Measurements from ENCODE around the gene FGFBP2.
"Not testable (repeated sequence)": the region's sequence is repeated elsewhere in the genome, so short reads cannot be mapped to it uniquely, and the experiment has no call there.

Gene FGFBP2

DNA sequence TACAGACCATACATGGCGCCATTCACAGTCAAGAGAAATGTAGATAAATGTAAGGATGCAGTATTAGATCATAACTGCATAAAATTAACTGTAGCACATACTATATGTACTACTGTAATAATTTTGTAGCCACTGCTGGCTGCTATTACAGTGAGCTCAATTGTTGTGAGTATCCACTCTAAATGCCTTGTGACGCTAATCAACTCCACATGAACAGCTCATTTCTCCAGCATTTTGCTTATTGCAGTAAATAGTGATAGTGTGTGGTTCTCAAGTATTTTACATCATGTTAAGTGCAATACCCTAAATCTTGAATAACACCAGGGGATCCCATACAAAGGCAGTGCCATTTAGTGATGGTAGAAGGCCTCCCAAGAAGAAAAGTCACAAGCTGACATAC lies 45.7 kb downstream of the FGFBP2 start:
- ChIA-PET POLR2A (ENCODE audit: low non-redundant PET) (no interaction called here), CTCF (interaction anchor here (0.7 kb wide), 1 partner anchor 26 kb away, joined by 3 read pairs; no protein-coding TSS in a partner anchor)
- no peak for DNase-seq (ENCODE audit: low spot score)

GRCh38 chr4:15916358-15916757 lies 46.6 kb downstream of the FGFBP2 start:
- peak overlapping the region; percentile 27; the same call in 1 of the 2 replicates for H3K27ac ChIP-seq
- CTCF ChIA-PET; DNase-seq (ENCODE audit: low spot score); POLR2A ChIA-PET (ENCODE audit: low non-redundant PET): not testable (repeated sequence)

More for the DNA sequence above, 45.7 kb downstream of the FGFBP2 start:
- no peak overlapping the region for H3K27ac ChIP-seq
- TF ChIP-seq, protein P1, sequence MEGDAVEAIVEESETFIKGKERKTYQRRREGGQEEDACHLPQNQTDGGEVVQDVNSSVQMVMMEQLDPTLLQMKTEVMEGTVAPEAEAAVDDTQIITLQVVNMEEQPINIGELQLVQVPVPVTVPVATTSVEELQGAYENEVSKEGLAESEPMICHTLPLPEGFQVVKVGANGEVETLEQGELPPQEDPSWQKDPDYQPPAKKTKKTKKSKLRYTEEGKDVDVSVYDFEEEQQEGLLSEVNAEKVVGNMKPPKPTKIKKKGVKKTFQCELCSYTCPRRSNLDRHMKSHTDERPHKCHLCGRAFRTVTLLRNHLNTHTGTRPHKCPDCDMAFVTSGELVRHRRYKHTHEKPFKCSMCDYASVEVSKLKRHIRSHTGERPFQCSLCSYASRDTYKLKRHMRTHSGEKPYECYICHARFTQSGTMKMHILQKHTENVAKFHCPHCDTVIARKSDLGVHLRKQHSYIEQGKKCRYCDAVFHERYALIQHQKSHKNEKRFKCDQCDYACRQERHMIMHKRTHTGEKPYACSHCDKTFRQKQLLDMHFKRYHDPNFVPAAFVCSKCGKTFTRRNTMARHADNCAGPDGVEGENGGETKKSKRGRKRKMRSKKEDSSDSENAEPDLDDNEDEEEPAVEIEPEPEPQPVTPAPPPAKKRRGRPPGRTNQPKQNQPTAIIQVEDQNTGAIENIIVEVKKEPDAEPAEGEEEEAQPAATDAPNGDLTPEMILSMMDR (conservative IDR thresholded peaks at IDR 0.05; ENCODE audit: low read depth): no peak

DNA sequence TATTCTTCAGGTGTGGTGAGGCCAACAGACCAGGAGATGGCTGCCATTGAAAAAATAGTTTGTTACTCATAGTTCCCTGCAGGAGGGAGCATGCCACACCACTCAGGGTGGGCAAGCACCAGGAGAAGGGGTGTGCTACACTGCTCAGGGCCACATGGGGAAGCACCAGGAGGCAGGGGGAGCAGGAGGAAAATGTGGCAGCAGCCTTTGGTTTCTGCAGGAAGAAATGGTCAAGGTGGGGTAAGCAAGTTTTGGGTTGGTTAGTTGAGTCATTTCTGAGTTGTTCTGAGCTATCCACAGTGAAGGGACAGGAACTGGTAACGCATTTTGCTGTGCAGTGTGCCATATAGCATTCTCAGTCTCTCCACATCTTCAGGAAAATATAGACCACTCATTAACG lies 48.2 kb downstream of the FGFBP2 start:
- ChIA-PET CTCF (no interaction called here), POLR2A (ENCODE audit: low non-redundant PET) (no interaction called here)
- DNase-seq (ENCODE audit: low spot score): no peak
- TF ChIP-seq, protein P1 (conservative IDR thresholded peaks at IDR 0.05; ENCODE audit: low read depth): no peak
- peak overlapping the region; percentile 83 for H3K27ac ChIP-seq

- no peak for DNase-seq (ENCODE audit: low spot score)
- POLR2A ChIA-PET (ENCODE audit: low non-redundant PET): no interaction called here
- peak overlapping the region; percentile 83 for H3K27ac ChIP-seq
- CTCF ChIA-PET: no interaction called here
- TF ChIP-seq, protein P1 (conservative IDR thresholded peaks at IDR 0.05; ENCODE audit: low read depth): no peak
Observed at GRCh38 chr4:15914291-15914690, 48.7 kb downstream of the FGFBP2 start.

DNA sequence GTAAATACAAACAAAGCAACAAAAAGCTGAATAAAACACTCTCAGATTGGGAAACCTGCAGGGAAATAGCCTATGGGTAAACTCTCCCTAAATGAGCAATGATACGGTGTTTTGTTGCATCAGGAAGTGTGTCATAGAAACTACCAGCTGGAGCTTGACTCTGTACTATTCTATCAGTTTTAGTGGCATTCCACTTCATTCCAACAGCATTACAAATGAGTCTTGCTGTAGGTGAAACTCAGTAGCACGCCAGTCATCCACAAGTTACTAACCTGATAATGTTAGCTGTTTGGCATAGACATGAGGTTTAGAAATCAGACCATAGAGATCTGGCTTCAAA lies 49.4 kb downstream of the FGFBP2 start:
- H3K27ac ChIP-seq: peak overlapping the region; percentile 62; the same call in 1 of the 2 replicates
- ChIA-PET POLR2A (ENCODE audit: low non-redundant PET) (no interaction called here), CTCF (interaction anchor here (0.6 kb wide), 2 partner anchors 24 to 78 kb away, joined by 3 read pairs; no protein-coding TSS in a partner anchor)
- TF ChIP-seq, protein P1 (conservative IDR thresholded peaks at IDR 0.05; ENCODE audit: low read depth): no peak
- peak; percentile 81 for DNase-seq (ENCODE audit: low spot score)

- ChIA-PET POLR2A (ENCODE audit: low non-redundant PET) (no interaction called here), CTCF (interaction anchor here (0.6 kb wide), 1 partner anchor 24 kb away, joined by 3 read pairs; no protein-coding TSS in a partner anchor)
- TF ChIP-seq, protein P1 (conservative IDR thresholded peaks at IDR 0.05; ENCODE audit: low read depth): no peak
- H3K27ac ChIP-seq: peak overlapping the region; percentile 62; the same call in 1 of the 2 replicates
- DNase-seq (ENCODE audit: low spot score): no peak
Observed at GRCh38 chr4:15912961-15913630, 49.9 kb downstream of the FGFBP2 start.

GRCh38 chr4:15912236-15912635 lies 50.7 kb downstream of the FGFBP2 start:
- DNase-seq (ENCODE audit: low spot score): no peak
- POLR2A ChIA-PET (ENCODE audit: low non-redundant PET): no interaction called here
- H3K27ac ChIP-seq: peak overlapping the region; percentile 62; the same call in 1 of the 2 replicates
- TF ChIP-seq, protein P1 (conservative IDR thresholded peaks at IDR 0.05; ENCODE audit: low read depth): no peak
- CTCF ChIA-PET: no interaction called here

Data from RWPE1 (cell line).